GM19043 (cell line): ENCODE data around the gene GAD2.

Source experiments
- ATAC-seq: cut with Tn5 transposase; IDR thresholded peaks from one replicate; pipeline ENCODE4 v1.9.1; 2021; ENCODE audit warnings: low read depth; ENCODE audit not compliant: unreplicated experiment

GAD2 gene

DNA sequence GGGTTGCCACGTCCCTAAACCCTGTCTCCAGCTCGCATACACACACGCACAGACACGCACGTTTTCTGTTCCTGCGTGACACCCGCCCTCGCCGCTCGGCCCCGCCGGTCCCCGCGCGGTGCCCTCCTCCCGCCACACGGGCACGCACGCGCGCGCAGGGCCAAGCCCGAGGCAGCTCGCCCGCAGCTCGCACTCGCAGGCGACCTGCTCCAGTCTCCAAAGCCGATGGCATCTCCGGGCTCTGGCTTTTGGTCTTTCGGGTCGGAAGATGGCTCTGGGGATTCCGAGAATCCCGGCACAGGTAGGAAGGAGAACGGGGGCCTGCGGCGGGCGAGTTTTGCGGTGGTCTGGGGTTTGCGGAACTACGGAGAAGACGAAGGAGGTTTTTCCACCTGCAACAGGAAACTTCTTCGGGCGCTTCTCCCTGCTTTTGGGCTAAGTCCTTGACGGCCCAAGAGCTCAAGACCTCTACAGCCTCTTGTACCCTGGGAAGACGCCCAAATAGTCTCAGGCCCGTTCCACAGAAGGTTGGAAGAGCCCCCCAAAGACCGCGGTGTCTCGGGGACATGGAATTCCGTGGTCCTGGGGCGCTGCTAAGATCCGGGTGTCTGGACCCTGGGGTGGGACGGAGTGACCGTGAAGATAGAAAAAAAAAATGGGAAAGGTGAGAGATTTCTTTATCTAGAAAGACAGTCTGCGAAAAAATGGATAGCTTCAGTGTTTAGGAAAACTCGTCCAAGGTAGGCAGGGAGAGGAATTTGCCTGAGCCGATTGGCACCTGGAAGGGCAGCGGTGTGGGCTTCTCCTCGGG is at the start of gene GAD2:
GAD2 (plus strand) TSS at position 190 of the 811 bp plus-strand sequence; CDS start at position 226, 36 bp downstream.
- no peak for ATAC-seq

DNA sequence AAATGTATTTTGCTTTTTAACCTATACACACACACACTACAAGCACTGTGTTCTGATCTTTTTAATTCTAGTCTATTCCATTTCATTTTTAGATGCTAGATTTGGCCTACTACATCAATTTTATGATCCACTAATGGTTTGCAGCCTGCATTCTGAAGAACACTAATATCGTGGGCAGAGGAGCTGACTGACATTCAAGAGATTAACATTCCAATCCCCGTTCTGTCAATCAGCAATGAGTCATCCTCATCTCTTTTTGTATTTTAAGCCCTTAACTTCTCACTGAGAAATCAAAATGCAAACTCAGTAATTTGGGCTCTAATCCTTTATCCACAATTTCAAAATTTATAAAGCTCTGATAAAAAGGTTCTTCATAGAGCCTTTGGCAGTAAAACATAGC is 47.1 kb upstream of the GAD2 start:
- ATAC-seq: no peak

DNA sequence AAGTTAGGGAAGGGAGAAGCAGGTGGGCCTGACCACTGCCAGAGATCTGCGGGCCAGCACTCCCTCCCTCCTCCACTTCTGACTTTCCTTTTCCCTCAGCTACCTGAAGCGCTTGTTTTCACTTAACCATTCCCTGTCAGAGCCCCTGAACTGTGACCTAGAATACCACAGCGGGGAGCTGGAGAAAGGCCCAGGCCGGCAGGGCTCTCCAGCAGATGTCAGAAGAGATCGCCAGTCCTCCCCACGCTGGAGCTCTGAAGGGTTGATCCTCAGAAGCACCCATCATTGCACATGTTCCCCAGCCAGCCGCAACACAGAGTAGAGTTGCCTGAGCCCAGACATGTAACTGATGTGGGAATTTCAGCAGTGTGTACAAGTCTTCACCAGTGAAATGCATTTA is 44.4 kb upstream of the GAD2 start:
- no peak for ATAC-seq

DNA sequence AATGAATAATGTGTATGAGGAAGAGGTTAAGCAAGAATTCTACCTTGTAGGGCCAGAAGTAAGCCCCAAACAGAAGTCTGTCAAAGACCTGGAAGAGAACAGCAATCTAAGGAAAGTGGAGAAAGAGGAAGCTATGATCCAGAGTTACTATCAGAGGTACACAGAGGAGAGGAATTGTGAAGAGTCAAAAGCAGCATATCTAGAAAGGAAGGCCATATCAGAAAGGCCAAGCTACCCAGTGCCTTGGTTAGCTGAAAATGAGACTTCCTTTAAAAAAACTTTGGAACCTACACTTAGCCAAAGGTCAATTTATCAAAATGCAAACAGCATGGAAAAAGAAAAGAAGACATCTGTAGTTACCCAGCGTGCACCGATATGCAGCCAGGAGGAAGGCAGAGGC is 42.7 kb upstream of the GAD2 start:
- ATAC-seq: no peak

DNA sequence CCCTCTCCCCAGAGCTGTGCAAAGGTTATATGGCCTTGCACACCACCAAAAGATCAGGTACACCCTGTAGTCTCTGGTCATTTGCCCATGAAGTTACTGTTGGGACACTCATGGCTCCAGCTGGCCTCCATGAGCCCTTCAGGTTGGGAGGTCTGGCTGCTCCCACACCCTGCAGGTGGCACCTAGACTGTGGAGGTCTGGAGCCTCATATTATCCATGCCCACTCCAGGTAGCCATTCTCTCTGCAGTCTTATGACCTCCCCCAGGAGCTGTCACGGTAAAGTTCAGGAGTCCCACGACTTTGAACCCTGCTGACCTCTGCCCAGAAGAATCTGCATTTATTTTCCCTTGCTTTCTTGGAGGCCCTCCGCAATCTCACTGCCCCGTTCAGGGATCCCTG is 39.2 kb upstream of the GAD2 start:
- ATAC-seq: no peak

DNA sequence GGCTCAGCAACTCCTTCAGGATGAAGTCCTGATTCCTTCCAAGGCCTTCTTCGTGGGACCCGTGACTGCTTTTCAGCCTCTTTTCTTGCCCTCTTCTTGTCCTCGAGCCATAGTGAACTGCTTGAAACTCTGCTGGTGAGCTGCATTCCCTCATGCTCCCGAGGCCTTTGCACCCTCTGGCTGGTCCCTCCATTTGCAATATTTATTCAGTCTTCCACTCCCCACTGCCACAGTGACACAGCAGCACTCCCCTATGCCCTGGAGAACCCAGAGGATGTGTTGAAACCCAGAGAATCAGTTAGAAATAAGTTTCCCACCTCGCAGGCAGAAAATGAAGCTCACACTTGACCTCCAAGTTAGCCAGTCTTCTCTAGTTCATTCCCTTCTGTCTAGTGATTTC is 22.3 kb upstream of the GAD2 start:
- no peak for ATAC-seq

DNA sequence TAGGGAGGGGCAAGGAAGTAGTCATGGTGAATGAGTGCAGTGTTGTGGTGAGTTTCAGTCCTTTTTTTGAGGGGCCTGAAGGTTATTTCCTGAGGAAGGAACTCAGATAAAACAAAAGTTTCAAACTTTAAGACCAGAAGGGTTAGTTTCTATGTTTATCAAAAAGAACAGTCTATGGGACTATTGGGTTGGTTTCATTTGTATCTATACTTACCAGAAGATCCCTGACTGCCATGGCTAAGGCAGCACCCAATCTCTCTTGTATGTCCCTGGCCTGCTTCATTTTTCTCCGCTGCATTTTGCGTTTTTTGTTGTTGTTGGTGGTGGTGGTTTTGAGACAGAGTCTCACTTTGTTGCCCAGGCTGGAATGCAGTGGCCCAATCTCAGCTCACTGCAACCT is 19.3 kb upstream of the GAD2 start:
- no peak for ATAC-seq

DNA sequence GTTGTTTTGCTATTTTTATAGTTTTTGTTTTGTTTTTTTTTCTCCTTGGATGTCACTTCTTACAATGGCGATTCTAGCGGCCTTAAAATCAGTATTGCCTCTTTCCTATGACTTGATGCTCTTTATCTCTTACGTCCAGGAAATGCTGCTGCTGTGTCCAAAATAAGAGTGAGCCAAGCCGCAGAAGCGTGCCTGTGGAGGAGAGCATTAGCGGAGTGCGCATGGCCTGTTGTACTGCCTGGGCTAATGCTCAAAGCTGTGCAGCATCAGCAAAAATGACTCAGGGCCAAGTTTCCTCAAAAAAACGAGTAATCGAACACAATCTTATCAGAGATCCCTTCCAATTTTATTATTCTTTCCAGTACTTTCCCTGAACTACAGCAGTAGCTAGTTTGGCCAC is 18.5 kb upstream of the GAD2 start:
- ATAC-seq: no peak

DNA sequence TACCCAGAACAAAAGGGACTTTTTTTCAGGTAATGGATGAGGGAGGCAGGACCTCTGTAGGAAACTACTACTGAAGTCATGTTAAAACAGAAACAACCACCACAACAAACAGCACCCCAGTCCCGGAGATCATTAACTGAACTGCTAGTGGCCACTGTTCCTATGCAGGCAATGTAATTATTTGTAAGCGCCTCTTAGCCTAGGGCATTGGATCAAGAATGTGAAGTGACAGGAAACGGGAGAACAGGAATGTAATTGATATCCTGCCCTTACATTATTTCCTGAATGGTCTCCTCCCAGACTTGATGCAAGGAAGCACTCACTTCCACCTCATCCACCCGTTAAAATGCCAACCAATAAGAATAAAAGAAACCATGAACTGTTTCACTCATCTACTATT is 16.7 kb upstream of the GAD2 start:
- ATAC-seq: no peak

DNA sequence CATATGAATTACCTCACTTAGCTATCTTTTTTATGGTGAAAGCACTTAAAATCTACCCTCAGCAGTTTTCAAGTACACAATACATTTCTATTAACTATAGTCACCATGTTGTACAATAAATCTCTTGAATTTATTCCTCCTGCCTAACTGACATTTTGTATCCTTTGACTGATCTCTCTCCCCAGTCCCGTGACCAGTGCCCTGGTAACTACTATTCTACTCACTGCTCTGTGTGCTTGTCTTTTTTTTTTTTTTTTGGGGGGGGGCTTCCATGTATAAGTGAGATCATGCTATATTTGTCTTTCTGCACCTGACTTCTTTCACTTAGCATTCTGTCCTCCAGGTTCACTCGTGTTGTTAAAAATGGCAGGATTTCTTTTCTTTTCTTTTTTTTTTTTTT is 11.4 kb upstream of the GAD2 start:
- ATAC-seq: no peak

DNA sequence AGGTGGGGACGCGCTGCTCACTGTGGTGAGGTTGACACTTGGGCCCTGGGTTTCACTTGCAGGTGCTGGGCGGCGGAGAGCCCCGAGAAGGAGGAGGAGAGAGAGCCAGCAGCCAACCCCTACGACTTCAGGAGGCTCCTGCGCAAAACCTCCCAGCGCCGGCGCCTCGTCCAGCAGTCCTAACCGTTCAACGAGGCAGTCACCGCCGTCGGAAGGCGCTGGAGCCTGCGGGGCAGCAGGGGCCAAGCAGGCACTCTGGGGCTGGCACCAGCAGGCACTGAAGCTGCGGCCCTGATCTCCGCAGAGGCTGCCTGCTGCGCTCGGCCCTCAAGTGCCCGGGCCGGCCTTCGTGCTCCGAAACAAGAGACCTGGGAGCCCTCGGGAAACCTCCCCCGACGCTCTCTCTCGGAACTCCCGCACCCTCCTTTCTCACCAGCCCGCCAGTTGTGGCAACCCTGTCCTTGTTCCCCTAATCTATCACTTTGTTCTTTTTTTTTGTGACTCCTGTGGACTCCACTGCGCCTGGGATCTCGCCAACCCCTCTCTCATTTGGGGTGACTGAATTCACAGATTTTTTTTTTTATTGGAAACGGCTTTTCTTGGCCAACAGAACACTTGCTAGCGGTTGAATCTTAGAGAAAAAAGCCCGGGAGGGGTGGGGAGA is 4.7 kb upstream of the GAD2 start:
- no peak for ATAC-seq

DNA sequence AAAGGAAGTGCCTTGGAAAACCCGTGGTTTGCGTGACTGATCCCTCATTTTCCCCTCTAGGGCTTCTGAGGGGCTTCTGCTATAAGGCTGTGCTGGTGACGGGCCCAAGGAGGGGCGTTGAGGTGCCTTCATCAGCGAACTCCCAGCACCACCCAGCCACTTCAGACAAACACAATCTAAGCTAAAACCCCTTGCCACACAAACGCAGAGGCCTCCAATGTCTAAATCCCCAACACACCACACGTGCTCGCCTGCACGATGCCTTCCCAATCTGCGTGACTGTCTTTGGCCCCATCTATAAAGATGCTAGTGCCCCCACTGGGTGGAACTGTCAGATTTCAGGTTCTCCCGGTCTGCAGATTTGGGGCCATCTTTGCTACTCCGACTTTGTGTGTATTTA is 4.1 kb upstream of the GAD2 start:
- ATAC-seq: no peak

DNA sequence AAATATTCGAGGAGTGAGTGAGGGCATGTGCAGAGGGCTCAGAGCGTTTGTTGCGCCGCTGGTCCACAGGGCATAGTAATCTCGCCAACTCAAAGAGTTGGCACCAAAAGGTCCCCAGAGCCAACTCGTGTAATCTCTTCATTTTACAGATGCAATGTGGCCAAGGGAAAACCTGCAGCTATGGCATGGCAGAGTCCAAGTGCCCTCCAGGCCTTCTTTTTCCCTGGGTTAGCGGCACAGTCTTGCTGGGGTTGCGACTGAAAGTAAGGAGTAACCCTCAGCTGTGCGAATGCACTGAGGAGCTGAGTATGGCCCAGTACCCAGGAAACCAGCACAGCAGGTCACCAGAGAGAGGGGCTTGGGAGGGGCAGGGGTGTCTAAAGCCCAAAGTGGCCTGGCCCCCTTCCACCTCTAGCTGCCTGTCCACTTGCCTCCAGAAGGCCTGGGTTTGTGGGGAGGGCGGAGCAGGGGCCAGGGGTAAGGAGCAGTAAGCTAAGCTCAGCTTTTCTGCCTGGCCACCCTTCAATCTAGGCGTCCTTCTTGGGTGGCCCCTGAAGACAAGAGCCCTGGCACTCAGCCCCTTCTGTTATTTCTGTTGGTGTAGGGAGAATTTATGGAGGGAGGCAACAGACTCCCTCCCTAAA is 3.3 kb upstream of the GAD2 start:
- no peak for ATAC-seq

DNA sequence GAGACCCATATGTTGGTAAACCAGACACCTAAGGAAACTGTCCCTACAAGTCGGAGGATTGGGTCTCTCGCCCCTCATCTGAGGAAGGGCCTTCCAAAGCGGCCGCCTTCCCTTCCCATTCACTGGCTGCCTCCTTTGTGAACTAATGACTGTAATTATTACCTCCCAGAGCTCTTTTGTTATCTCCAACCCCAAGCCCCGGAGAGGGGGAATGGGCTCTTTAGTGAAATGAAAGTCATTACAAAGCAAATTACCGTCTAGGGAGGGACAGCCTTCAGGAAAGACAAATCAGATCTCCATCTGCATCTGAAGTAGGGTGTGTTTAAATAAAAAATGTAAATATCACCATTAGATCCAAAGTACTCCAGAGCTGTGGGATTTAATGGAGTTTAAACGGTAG is 2.6 kb upstream of the GAD2 start:
- ATAC-seq: no peak

DNA sequence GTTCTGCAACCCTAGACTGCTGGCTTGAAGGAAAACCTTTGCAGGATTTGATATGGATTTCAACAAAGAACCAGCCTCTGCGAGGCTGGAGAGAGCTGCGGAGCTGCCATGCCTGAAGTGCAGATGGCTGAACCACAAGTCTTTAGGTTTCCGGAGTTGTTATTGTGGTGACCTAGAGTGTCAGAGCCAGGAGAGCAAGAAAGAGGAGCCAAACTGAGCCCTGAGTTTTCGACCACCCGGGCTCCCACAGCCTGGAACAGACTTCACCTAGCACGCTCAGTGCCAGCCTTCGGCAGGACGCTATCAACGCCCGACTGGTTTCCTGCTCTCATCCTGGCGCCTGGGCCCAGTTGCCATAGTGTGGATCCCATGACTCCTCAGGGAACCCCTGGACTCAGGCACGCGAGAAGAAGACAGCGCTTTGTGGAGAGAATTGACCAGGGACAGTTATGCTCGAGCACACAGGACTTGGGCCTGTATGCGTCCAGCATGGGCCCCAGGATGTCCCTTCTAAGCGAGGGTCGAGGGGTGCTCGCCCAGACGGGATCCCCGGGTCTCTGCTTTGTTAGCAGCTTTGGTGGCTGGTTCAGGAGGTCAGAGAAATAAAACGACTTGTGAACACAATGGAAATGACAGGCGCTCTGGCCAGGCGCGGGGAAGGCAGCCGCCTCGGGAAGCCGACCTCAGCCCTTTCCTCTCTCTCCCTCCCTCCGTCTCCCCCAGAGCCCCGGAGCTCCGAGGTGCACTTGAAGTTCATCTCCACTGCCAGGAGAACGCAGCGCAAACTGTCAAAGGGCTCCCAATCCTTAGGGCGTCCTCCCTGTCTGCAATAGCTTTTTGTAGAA is 1.8 kb upstream of the GAD2 start:
- ATAC-seq: no peak

DNA sequence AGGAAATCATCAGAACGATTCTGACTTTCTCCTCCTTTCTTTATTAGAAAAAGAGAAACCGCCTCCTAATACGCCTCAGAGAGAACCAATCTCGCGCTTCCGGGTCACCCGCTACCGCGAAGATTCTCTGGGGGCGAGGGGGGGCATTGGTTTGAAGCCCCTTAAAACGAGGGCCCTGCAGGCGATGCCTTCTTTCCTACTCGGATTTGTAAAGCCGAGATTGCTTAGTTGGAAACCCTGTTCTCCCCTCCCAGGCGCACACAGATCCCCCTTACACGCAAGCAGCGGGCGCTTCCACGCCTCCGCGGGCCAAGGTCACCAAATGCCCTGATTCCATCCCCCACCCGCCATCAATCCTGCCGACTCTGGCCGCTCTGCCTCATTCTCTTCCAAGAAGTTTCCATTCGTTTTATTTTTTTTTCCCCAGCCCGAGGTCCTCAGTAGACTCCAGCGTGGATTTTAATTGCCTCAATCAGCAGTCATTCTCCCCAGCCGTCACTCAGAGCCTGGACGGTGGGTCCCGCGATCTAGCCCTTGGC is 1.1 kb upstream of the GAD2 start:
- ATAC-seq: no peak

DNA sequence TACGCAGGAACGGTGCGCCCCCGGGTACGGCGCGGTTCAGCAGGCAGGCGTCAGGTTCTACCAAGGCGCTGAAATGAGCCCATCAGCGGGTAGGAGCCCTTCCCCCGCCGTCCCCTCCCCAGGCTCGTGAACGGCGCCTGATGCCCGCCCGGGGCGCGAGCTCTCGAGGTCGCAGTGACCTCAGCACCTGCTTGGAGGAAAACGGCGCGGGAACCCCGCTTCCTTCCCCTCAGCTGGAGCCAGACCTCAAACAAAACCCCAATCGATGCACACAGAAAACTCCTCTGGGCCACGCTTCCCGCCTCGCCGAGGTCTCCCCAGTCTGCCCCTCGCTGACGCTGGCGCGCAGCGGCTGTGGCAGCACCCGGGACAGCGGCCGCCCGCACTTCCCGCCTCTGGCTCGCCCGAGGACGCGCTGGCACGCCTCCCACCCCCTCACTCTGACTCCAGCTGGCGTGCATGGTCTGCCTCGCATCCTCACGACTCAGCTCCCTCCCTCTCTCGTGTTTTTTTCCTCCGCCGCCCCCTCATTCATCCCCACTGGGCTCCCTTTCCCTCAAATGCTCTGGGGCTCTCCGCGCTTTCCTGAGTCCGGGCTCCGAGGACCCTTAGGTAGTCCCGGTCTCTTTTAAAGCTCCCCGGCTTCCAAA is 514 bp upstream of the GAD2 start:
- no peak for ATAC-seq

DNA sequence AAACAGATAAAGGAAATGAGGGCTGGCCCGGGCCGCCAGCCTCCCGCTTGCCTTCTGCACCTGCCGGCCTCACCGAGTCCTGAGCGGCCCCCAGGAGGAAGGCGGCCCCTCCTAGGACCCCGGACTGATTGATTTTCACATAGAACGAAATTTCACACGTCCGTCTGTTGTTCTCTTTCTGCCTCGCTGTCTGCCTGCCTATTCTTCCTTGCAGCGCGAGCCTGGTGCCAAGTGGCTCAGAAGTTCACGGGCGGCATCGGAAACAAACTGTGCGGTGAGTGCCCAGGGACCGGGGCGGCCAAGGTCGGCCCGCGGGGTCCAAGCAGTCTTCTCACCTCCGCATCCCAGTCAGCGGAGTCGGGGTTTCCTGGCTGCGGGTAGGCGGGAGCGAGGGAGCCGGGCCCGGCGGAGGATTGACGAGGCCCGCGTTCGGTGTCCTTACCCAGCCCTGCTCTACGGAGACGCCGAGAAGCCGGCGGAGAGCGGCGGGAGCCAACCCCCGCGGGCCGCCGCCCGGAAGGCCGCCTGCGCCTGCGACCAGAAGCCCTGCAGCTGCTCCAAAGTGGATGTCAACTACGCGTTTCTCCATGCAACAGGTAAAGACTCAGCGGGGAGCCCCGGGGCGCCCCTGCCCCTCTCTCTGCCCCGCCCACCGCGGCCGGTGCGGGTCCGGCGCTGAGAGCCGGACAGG is 967 bp downstream of the GAD2 start:
- no peak for ATAC-seq

DNA sequence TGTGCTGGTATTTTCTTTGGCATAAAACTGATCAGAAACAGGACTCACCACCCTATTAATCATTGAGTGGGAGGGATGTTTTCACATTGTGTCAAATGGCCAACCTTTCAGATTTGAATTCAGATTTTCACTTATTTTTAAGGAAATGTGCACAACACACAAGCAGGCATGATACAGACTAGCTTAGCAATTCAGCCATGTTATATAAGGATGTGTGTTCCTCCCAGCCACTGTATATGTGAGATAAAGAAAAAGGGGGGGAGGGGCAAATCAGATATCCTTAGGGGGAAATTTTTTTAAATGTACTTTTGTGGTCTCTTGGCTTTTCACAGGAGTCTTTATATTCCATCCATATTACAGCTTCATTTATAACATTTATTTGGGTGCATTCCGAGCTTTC is 3.1 kb downstream of the GAD2 start:
- ATAC-seq: no peak

DNA sequence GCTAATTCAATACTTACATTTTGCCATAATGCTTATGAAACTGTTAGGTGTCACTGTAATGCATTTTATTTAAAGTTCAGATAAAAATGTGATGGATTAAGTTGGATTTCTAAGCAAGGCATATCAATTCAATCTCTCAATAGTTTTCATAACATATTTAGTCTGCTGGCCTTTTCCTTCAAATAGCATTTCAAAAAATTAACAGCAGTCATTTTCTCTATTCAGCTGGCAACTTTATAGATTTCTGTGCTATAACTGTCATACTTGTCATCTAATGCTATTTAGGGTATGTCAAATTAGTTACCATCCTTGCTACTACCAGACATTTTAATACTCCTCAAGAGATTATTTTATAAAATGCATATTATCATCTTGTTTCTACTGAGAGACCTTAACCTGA is 4.3 kb downstream of the GAD2 start:
- no peak for ATAC-seq
